ENCODE data around the gene ZNF407.
"Not testable (repeated sequence)": the region's sequence is repeated elsewhere in the genome, so short reads cannot be mapped to it uniquely, and the experiment has no call there.

The ZNF407 gene

GRCh38 chr18:75083131-75083530, 485.5 kb downstream of the ZNF407 start:
- DNase-seq: no peak

GRCh38 chr18:75083761-75084160, 486.1 kb downstream of the ZNF407 start:
- no peak for DNase-seq

- not testable (repeated sequence) for DNase-seq
Measured at GRCh38 chr18:75085676-75086075, 488.0 kb downstream of the ZNF407 start.

GRCh38 chr18:75086494-75087034, 488.9 kb downstream of the ZNF407 start:
- no peak for DNase-seq

GRCh38 chr18:75087119-75088020, 489.7 kb downstream of the ZNF407 start:
- DNase-seq: no peak

- DNase-seq: no peak
Measured at GRCh38 chr18:75088021-75088506, 490.4 kb downstream of the ZNF407 start.

GRCh38 chr18:75088622-75089211, 491.0 kb downstream of the ZNF407 start:
- DNase-seq: no peak

GRCh38 chr18:75089748-75090327, 492.2 kb downstream of the ZNF407 start:
- DNase-seq: no peak

GRCh38 chr18:75090336-75090735, 492.7 kb downstream of the ZNF407 start:
- DNase-seq: no peak

- no peak for DNase-seq
Measured at GRCh38 chr18:75097491-75098225, 500.0 kb downstream of the ZNF407 start.

GRCh38 chr18:75100832-75101630, 503.4 kb downstream of the ZNF407 start:
- DNase-seq: no peak

- DNase-seq: no peak
Measured at GRCh38 chr18:75101916-75102315, 504.2 kb downstream of the ZNF407 start.

GRCh38 chr18:75104029-75104428, 506.4 kb downstream of the ZNF407 start:
- DNase-seq: not testable (repeated sequence)

- no peak for DNase-seq
Measured at GRCh38 chr18:75104483-75104882, 506.8 kb downstream of the ZNF407 start.

- DNase-seq: no peak
Measured at GRCh38 chr18:75105551-75106254, 508.0 kb downstream of the ZNF407 start.

- DNase-seq: no peak
Measured at GRCh38 chr18:75106746-75107145, 509.1 kb downstream of the ZNF407 start.

- DNase-seq: no peak
Measured at GRCh38 chr18:75107196-75107930, 509.7 kb downstream of the ZNF407 start.

GRCh38 chr18:75107931-75108276, 510.2 kb downstream of the ZNF407 start:
- DNase-seq: no peak

- DNase-seq: no peak
Measured at GRCh38 chr18:75108579-75109318, 511.1 kb downstream of the ZNF407 start.

GRCh38 chr18:75109319-75109691, 511.6 kb downstream of the ZNF407 start:
- DNase-seq: no peak

Data from activated T-cell treated with anti-CD3 and anti-CD28 coated beads, Interleukin-2, amount 50 U/mL, for 48 hours (primary cell).